ENCODE measurements around the gene RIMS3.

The RIMS3 gene

GRCh38 chr1:40641601-40642242 lies 23.8 kb downstream of the RIMS3 start:
- Histone ChIP-seq H3K27ac (ENCODE audit: low read depth, low read length) (no peak overlapping the region), H3K9ac (ENCODE audit: low read depth in 1 of 2, low read length in 2 of 2) (no peak overlapping the region), H3K4me1 (ENCODE audit: control insufficient read depth in 1 of 2, insufficient read depth in 2 of 2, low read length in 2 of 2) (no peaks in the 10 kb centered on the region)

GRCh38 chr1:40640314-40641076 lies 25.0 kb downstream of the RIMS3 start:
- H3K27me3 ChIP-seq (ENCODE audit: control insufficient read depth in 1 of 2, insufficient read depth in 2 of 2, low read length in 2 of 2), result no peaks in the 10 kb centered on the region
- no peak overlapping the region for H3K4me3 ChIP-seq (ENCODE audit: low read depth in 1 of 2, low read length in 2 of 2)
- no peak overlapping the region for H3K27ac ChIP-seq (ENCODE audit: low read depth, low read length)
- H3K9ac ChIP-seq (ENCODE audit: low read depth in 1 of 2, low read length in 2 of 2), result no peak overlapping the region
- no peaks in the 10 kb centered on the region for H3K4me1 ChIP-seq (ENCODE audit: control insufficient read depth in 1 of 2, insufficient read depth in 2 of 2, low read length in 2 of 2)
- no peaks in the 10 kb centered on the region for H3K9me3 ChIP-seq (ENCODE audit: control insufficient read depth in 1 of 2, low read length in 2 of 2)
- H3K36me3 ChIP-seq (ENCODE audit: control insufficient read depth in 1 of 2, insufficient read depth in 2 of 2, low read length in 2 of 2), result no peaks in the 10 kb centered on the region

More at GRCh38 chr1:40641601-40642242, 23.8 kb downstream of the RIMS3 start:
- no peak overlapping the region for H3K4me3 ChIP-seq (ENCODE audit: low read depth in 1 of 2, low read length in 2 of 2)
- no peaks in the 10 kb centered on the region for H3K9me3 ChIP-seq (ENCODE audit: control insufficient read depth in 1 of 2, low read length in 2 of 2)
- H3K27me3 ChIP-seq (ENCODE audit: control insufficient read depth in 1 of 2, insufficient read depth in 2 of 2, low read length in 2 of 2), result no peaks in the 10 kb centered on the region
- no peaks in the 10 kb centered on the region for H3K36me3 ChIP-seq (ENCODE audit: control insufficient read depth in 1 of 2, insufficient read depth in 2 of 2, low read length in 2 of 2)

DNA sequence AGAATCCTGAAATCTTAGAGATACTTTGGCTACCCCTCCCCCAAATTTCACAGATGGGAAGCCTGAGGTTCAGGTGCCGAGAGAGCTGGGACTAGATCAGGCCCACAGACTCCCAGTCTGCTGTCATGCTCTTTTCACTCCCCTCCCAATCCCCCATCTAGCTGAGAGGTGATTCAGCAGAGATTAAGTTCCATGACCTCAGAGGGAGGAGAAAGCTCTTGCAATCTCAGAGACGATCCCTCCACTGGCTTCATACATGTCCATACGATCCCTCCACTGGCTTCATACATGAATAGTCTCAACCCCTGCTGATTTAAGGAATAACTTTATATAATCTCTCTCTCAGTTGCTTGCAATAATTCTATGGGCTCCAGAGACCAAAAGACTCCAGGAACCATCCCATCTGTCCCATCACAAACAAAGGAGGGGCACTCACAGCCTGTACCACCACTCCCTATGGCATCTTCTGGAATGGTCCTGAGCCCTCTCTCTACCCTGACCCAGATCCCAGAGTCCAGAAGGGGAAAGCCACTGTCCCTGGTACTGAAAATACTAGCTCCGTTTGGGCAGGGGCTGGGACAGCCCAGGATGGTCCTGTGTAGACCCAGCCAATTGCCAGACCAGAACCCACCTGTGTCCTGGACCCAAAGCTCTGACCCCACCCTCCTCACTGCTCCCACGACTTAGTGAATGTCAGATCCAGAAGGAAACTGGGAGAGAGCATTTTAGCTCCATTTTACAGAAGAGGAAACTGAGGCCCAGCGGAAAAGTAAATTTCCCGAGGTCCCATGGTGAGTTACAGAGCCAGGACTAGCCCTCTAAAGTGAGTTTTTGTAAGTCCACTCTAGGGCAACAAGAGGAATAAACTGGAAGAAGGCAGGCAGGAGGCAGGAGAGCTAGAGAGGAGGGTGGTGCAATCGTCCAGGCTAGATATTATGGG lies 27.1 kb downstream of the RIMS3 start:
- H3K27ac ChIP-seq (ENCODE audit: low read depth, low read length), result no peak overlapping the region
- no peaks in the 10 kb centered on the region for H3K36me3 ChIP-seq (ENCODE audit: control insufficient read depth in 1 of 2, insufficient read depth in 2 of 2, low read length in 2 of 2)
- H3K4me1 ChIP-seq (ENCODE audit: control insufficient read depth in 1 of 2, insufficient read depth in 2 of 2, low read length in 2 of 2), result peaks cover 8% of the 10 kb centered on the region in 2 donors
- H3K27me3 ChIP-seq (ENCODE audit: control insufficient read depth in 1 of 2, insufficient read depth in 2 of 2, low read length in 2 of 2), result no peaks in the 10 kb centered on the region
- H3K4me3 ChIP-seq (ENCODE audit: low read depth in 1 of 2, low read length in 2 of 2), result no peak overlapping the region
- no peak overlapping the region for H3K9ac ChIP-seq (ENCODE audit: low read depth in 1 of 2, low read length in 2 of 2)
- no peaks in the 10 kb centered on the region for H3K9me3 ChIP-seq (ENCODE audit: control insufficient read depth in 1 of 2, low read length in 2 of 2)

GRCh38 chr1:40637470-40638007 lies 27.9 kb downstream of the RIMS3 start:
- H3K9ac ChIP-seq (ENCODE audit: low read depth in 1 of 2, low read length in 2 of 2), result no peak overlapping the region
- no peak overlapping the region for H3K27ac ChIP-seq (ENCODE audit: low read depth, low read length)

DNA sequence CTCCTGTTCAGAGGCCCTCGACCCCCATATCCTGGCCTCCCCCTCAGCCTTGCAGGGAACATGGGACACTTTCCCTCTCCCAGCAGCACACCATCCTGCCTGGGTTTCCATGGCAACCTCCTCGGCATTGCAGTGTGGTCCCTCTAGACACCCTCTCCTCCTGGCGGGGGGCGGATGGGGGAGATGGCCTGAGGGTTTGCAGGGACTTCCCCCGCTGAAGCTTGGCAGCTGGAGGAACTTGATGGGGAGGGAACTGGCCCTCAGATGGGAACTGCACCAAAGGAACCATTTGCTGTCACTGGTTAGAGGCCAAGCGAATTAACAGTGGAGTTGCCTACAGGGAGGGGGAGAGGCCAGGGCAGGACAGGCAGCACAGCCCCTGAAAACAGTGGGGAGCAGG lies 28.7 kb downstream of the RIMS3 start:
- H3K9me3 ChIP-seq (ENCODE audit: control insufficient read depth in 1 of 2, low read length in 2 of 2), result no peaks in the 10 kb centered on the region
- no peak overlapping the region for H3K4me3 ChIP-seq (ENCODE audit: low read depth in 1 of 2, low read length in 2 of 2)
- no peak overlapping the region for H3K9ac ChIP-seq (ENCODE audit: low read depth in 1 of 2, low read length in 2 of 2)
- no peaks in the 10 kb centered on the region for H3K36me3 ChIP-seq (ENCODE audit: control insufficient read depth in 1 of 2, insufficient read depth in 2 of 2, low read length in 2 of 2)
- H3K27me3 ChIP-seq (ENCODE audit: control insufficient read depth in 1 of 2, insufficient read depth in 2 of 2, low read length in 2 of 2), result no peaks in the 10 kb centered on the region
- peaks cover 10 to 12% of the 10 kb centered on the region in 2 donors for H3K4me1 ChIP-seq (ENCODE audit: control insufficient read depth in 1 of 2, insufficient read depth in 2 of 2, low read length in 2 of 2)
- H3K27ac ChIP-seq (ENCODE audit: low read depth, low read length), result no peak overlapping the region

More at GRCh38 chr1:40637470-40638007, 27.9 kb downstream of the RIMS3 start:
- Histone ChIP-seq H3K27me3 (ENCODE audit: control insufficient read depth in 1 of 2, insufficient read depth in 2 of 2, low read length in 2 of 2) (no peaks in the 10 kb centered on the region), H3K36me3 (ENCODE audit: control insufficient read depth in 1 of 2, insufficient read depth in 2 of 2, low read length in 2 of 2) (no peaks in the 10 kb centered on the region), H3K4me3 (ENCODE audit: low read depth in 1 of 2, low read length in 2 of 2) (no peak overlapping the region), H3K9me3 (ENCODE audit: control insufficient read depth in 1 of 2, low read length in 2 of 2) (no peaks in the 10 kb centered on the region), H3K4me1 (ENCODE audit: control insufficient read depth in 1 of 2, insufficient read depth in 2 of 2, low read length in 2 of 2) (peaks cover 10 to 12% of the 10 kb centered on the region in 2 donors)

DNA sequence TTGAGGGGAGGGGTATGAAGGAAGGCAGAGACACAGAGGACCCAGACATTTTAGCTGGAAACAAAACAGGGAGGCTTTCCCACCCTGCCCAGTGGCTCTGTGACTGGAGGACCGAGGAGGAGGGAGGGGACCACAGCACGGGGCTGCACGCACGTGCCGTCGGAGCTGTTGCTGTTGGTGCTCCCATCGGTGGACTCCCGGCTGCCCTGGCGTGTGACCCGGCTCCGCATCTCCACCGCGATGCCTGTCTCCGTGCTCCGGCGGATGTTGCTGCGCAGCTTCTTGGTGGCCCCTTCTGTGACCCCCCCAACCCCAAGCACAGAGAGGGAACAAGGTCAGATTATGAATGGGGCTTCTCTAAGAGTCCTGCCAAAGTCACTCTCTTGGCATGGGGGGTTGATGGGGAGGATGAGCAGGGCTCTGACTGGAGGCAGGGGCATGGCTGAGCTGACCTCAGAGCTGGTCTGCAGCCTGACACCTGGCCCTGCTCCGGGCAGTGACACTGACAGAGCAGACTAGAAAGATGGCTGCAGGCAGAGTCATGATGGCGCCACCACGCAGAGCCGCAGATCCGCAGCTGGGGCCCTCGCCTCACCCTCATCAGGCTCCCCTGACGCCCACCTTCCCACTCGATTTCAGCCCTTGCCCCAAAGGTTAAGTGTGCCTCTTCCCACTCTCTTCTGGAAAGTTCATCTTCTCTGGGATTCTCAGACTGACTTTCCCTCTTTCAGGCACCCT lies 29.6 kb downstream of the RIMS3 start:
- Histone ChIP-seq H3K27ac (ENCODE audit: low read depth, low read length) (no peak overlapping the region), H3K9ac (ENCODE audit: low read depth in 1 of 2, low read length in 2 of 2) (no peak overlapping the region), H3K4me1 (ENCODE audit: control insufficient read depth in 1 of 2, insufficient read depth in 2 of 2, low read length in 2 of 2) (peaks cover 10 to 12% of the 10 kb centered on the region in 2 donors)

DNA sequence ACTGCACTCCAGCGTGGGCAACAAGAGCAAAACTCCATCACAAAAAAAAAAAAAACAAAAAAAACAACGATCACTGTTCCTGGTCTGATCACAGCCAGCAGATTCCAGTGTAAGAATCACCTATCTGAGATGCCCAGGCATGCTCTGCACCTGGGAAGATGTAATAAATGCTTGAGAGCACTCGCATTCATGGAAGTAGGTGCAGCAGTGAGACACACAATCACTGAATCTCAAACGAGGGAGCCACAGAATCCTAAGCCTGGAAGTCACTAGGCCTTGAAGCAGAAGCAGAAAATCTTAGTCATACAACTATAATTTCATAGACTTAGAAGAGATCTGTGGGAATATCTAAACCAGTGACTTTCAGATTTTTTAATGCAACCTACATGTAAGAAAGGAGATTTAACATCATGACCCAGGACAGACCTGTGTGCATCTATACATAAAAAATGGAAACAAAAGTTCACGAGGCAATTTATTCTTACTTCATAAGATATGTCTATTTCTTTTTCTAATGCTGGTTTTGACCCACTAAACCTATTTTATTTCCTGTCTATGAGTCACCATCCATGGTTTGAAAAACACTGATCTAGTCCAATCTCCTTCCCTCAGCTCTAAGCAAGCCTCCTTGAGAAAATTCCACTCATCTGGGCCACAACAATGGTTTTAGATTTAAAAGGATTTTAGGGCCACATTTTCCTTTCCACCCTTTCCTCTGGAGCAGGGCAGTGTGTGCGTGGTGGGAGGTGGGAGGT lies 30.4 kb downstream of the RIMS3 start:
- H3K27ac ChIP-seq (ENCODE audit: low read depth, low read length), result no peak overlapping the region
- H3K4me3 ChIP-seq (ENCODE audit: low read depth in 1 of 2, low read length in 2 of 2), result no peak overlapping the region
- H3K9ac ChIP-seq (ENCODE audit: low read depth in 1 of 2, low read length in 2 of 2), result no peak overlapping the region
- no peaks in the 10 kb centered on the region for H3K9me3 ChIP-seq (ENCODE audit: control insufficient read depth in 1 of 2, low read length in 2 of 2)
- no peaks in the 10 kb centered on the region for H3K27me3 ChIP-seq (ENCODE audit: control insufficient read depth in 1 of 2, insufficient read depth in 2 of 2, low read length in 2 of 2)
- H3K4me1 ChIP-seq (ENCODE audit: control insufficient read depth in 1 of 2, insufficient read depth in 2 of 2, low read length in 2 of 2), result peaks cover 10 to 12% of the 10 kb centered on the region in 2 donors
- H3K36me3 ChIP-seq (ENCODE audit: control insufficient read depth in 1 of 2, insufficient read depth in 2 of 2, low read length in 2 of 2), result no peaks in the 10 kb centered on the region

More for the DNA sequence above, 29.6 kb downstream of the RIMS3 start:
- H3K36me3 ChIP-seq (ENCODE audit: control insufficient read depth in 1 of 2, insufficient read depth in 2 of 2, low read length in 2 of 2), result no peaks in the 10 kb centered on the region
- H3K27me3 ChIP-seq (ENCODE audit: control insufficient read depth in 1 of 2, insufficient read depth in 2 of 2, low read length in 2 of 2), result no peaks in the 10 kb centered on the region
- H3K4me3 ChIP-seq (ENCODE audit: low read depth in 1 of 2, low read length in 2 of 2), result no peak overlapping the region
- no peaks in the 10 kb centered on the region for H3K9me3 ChIP-seq (ENCODE audit: control insufficient read depth in 1 of 2, low read length in 2 of 2)

DNA sequence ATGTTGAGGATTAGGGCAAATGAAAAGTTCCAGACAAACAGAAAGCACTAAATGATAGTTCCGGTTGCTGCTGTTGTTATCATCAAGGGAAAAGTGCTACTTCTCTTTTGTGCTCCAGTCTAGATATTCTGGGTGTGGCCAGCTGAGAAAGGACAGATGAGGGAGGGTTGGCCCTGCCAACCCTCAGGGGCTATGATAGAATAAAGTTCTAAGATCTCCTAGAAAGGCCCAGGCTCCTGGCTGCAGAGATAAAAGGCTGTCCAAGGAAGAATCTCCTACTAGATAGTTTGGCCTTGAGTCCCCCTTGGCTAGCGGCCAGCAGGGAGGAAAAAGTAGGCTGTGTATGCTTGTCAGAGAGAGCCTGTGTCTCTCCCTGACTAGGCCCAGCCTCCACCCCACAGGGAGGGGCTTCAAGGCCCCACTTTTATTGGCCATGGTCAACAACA lies 31.5 kb downstream of the RIMS3 start:
- no peak overlapping the region for H3K9ac ChIP-seq (ENCODE audit: low read depth in 1 of 2, low read length in 2 of 2)
- no peak overlapping the region for H3K4me3 ChIP-seq (ENCODE audit: low read depth in 1 of 2, low read length in 2 of 2)
- no peaks in the 10 kb centered on the region for H3K9me3 ChIP-seq (ENCODE audit: control insufficient read depth in 1 of 2, low read length in 2 of 2)
- H3K36me3 ChIP-seq (ENCODE audit: control insufficient read depth in 1 of 2, insufficient read depth in 2 of 2, low read length in 2 of 2), result no peaks in the 10 kb centered on the region
- H3K27me3 ChIP-seq (ENCODE audit: control insufficient read depth in 1 of 2, insufficient read depth in 2 of 2, low read length in 2 of 2), result no peaks in the 10 kb centered on the region
- peaks cover 11 to 12% of the 10 kb centered on the region in 2 donors for H3K4me1 ChIP-seq (ENCODE audit: control insufficient read depth in 1 of 2, insufficient read depth in 2 of 2, low read length in 2 of 2)
- H3K27ac ChIP-seq (ENCODE audit: low read depth, low read length), result no peak overlapping the region

- Histone ChIP-seq H3K36me3 (ENCODE audit: control insufficient read depth in 1 of 2, insufficient read depth in 2 of 2, low read length in 2 of 2) (no peaks in the 10 kb centered on the region), H3K9me3 (ENCODE audit: control insufficient read depth in 1 of 2, low read length in 2 of 2) (no peaks in the 10 kb centered on the region), H3K27me3 (ENCODE audit: control insufficient read depth in 1 of 2, insufficient read depth in 2 of 2, low read length in 2 of 2) (no peaks in the 10 kb centered on the region), H3K9ac (ENCODE audit: low read depth in 1 of 2, low read length in 2 of 2) (no peak overlapping the region), H3K4me3 (ENCODE audit: low read depth in 1 of 2, low read length in 2 of 2) (no peak overlapping the region), H3K27ac (ENCODE audit: low read depth, low read length) (no peak overlapping the region), H3K4me1 (ENCODE audit: control insufficient read depth in 1 of 2, insufficient read depth in 2 of 2, low read length in 2 of 2) (peaks cover 15 to 16% of the 10 kb centered on the region in 2 donors)
These were observed 32.0 kb downstream of the RIMS3 start for GRCh38 chr1:40633523-40633922.

Data from duodenal mucosa (tissue), 2 donors.